MG63 (cell line): ENCODE data around the gene IL1B. TPM values are rescaled to one million over a fixed set of nuclear protein-coding genes. Genes with fewer than 3 reads are reported as not detected.
A peak's percentile ranks its signal among the peaks of the same experiment; 100 is the strongest.
"Not testable (repeated sequence)": the region's sequence is repeated elsewhere in the genome, so short reads cannot be mapped to it uniquely, and the experiment has no call there.

Source experiments
- DNase-seq: peaks from one replicate; pipeline ENCODE4 v3.0.0-alpha.2; 2020
- H3K27me3 ChIP-seq: fragments of 250-450 bp; sonication (Bioruptor Pico); 2 replicates; pipeline ENCODE4 v1.5.1; 2020; ENCODE audit warnings: mild to moderate bottlenecking, moderate library complexity
- H3K36me3 ChIP-seq: fragments of 250-450 bp; sonication (Bioruptor Pico); 2 replicates; pipeline ENCODE4 v1.5.1; 2020; ENCODE audit warnings: mild to moderate bottlenecking, moderate library complexity
- H3K4me3 ChIP-seq: fragments of 250-450 bp; sonication (Bioruptor Pico); 2 replicates; pipeline ENCODE4 v1.5.1; 2020; ENCODE audit warnings: mild to moderate bottlenecking, moderate library complexity
- H3K9me3 ChIP-seq: fragments of 250-450 bp; sonication (Bioruptor Pico); 2 replicates; pipeline ENCODE4 v1.5.1; 2020; ENCODE audit warnings: mild to moderate bottlenecking, moderate library complexity
- total RNA-seq: library from RNA; depleted of rRNA; stranded (reverse); fragments of >200 nt; shearing (Covaris generic); gene quantifications from 2 replicates; pipeline ENCODE4 v1.2.3, GENCODE V29; 2014; ENCODE audit warnings: low replicate concordance

The IL1B gene
- total RNA-seq, 1 experiment from 2014 or later, result 21.6 TPM

- Histone ChIP-seq H3K27me3 (no peaks in the 10 kb centered on the region), H3K9me3 (peaks cover 7% of the 10 kb centered on the region; the same call in 1 of the 2 replicates), H3K36me3 (no peaks in the 10 kb centered on the region), H3K4me3 (no peak overlapping the region)
- DNase-seq, result peak; percentile 16
These were observed 31.4 kb upstream of the IL1B start for GRCh38 chr2:112867701-112868631.

GRCh38 chr2:112866128-112866835, 29.7 kb upstream of the IL1B start:
- H3K36me3 ChIP-seq, result no peaks in the 10 kb centered on the region
- H3K27me3 ChIP-seq, result no peaks in the 10 kb centered on the region
- H3K9me3 ChIP-seq, result peaks cover 18% of the 10 kb centered on the region
- H3K4me3 ChIP-seq, result no peak overlapping the region
- no peak for DNase-seq

GRCh38 chr2:112864072-112864471, 27.5 kb upstream of the IL1B start:
- Histone ChIP-seq H3K4me3 (no peak overlapping the region), H3K36me3 (no peaks in the 10 kb centered on the region), H3K9me3 (peaks cover 34% of the 10 kb centered on the region), H3K27me3 (no peaks in the 10 kb centered on the region)
- no peak for DNase-seq

- DNase-seq, H3K36me3 ChIP-seq, H3K4me3 ChIP-seq, H3K27me3 ChIP-seq: not testable (repeated sequence)
- peaks cover 31% of the 10 kb centered on the region for H3K9me3 ChIP-seq
These were observed 23.0 kb upstream of the IL1B start for GRCh38 chr2:112859406-112860183.

- no peak for DNase-seq
- no peaks in the 10 kb centered on the region for H3K27me3 ChIP-seq
- H3K9me3 ChIP-seq, result no peaks in the 10 kb centered on the region
- H3K36me3 ChIP-seq, result no peaks in the 10 kb centered on the region
- H3K4me3 ChIP-seq, result no peak overlapping the region
These were observed 14.0 kb upstream of the IL1B start for GRCh38 chr2:112850588-112850987.

GRCh38 chr2:112849956-112850355, 13.4 kb upstream of the IL1B start:
- no peaks in the 10 kb centered on the region for H3K27me3 ChIP-seq
- H3K4me3 ChIP-seq, result no peak overlapping the region
- H3K9me3 ChIP-seq, result no peaks in the 10 kb centered on the region
- no peak for DNase-seq
- H3K36me3 ChIP-seq, result no peaks in the 10 kb centered on the region

GRCh38 chr2:112848833-112849232, 12.3 kb upstream of the IL1B start:
- Histone ChIP-seq H3K36me3 (no peaks in the 10 kb centered on the region), H3K9me3 (no peaks in the 10 kb centered on the region), H3K4me3 (no peak overlapping the region), H3K27me3 (no peaks in the 10 kb centered on the region)
- no peak for DNase-seq

GRCh38 chr2:112846031-112846430, 9.5 kb upstream of the IL1B start:
- Histone ChIP-seq H3K9me3 (no peaks in the 10 kb centered on the region), H3K4me3 (no peak overlapping the region), H3K27me3 (no peaks in the 10 kb centered on the region), H3K36me3 (no peaks in the 10 kb centered on the region)
- DNase-seq, result no peak

- Histone ChIP-seq H3K9me3 (no peaks in the 10 kb centered on the region), H3K36me3 (no peaks in the 10 kb centered on the region), H3K4me3 (no peak overlapping the region)
These were observed 7.3 kb upstream of the IL1B start for GRCh38 chr2:112843836-112844235.

GRCh38 chr2:112843288-112843687, 6.7 kb upstream of the IL1B start:
- Histone ChIP-seq H3K27me3 (no peaks in the 10 kb centered on the region), H3K4me3 (no peak overlapping the region), H3K36me3 (no peaks in the 10 kb centered on the region), H3K9me3 (no peaks in the 10 kb centered on the region)
- no peak for DNase-seq

More at GRCh38 chr2:112843836-112844235, 7.3 kb upstream of the IL1B start:
- no peaks in the 10 kb centered on the region for H3K27me3 ChIP-seq
- DNase-seq, result no peak

- no peaks in the 10 kb centered on the region for H3K9me3 ChIP-seq
- no peak for DNase-seq
- no peak overlapping the region for H3K4me3 ChIP-seq
- no peaks in the 10 kb centered on the region for H3K36me3 ChIP-seq
- no peaks in the 10 kb centered on the region for H3K27me3 ChIP-seq
These were observed 4.9 kb upstream of the IL1B start for GRCh38 chr2:112841295-112842044.

GRCh38 chr2:112840068-112840445, 3.5 kb upstream of the IL1B start:
- H3K36me3 ChIP-seq, result peaks cover 6% of the 10 kb centered on the region
- H3K4me3 ChIP-seq, result no peak overlapping the region
- DNase-seq, result no peak
- no peaks in the 10 kb centered on the region for H3K27me3 ChIP-seq
- no peaks in the 10 kb centered on the region for H3K9me3 ChIP-seq

GRCh38 chr2:112839407-112840067, 3.0 kb upstream of the IL1B start:
- no peak for DNase-seq
- peaks cover 9% of the 10 kb centered on the region for H3K36me3 ChIP-seq
- H3K9me3 ChIP-seq, result no peaks in the 10 kb centered on the region
- no peaks in the 10 kb centered on the region for H3K27me3 ChIP-seq
- no peak overlapping the region for H3K4me3 ChIP-seq

GRCh38 chr2:112836163-112836560, 417 bp downstream of the IL1B start:
- DNase-seq, result no peak
- Histone ChIP-seq H3K36me3 (peaks cover 41% of the 10 kb centered on the region), H3K9me3 (no peaks in the 10 kb centered on the region), H3K4me3 (peak overlapping the region; percentile 44), H3K27me3 (no peaks in the 10 kb centered on the region)

- no peaks in the 10 kb centered on the region for H3K9me3 ChIP-seq
- peak overlapping the region; percentile 44 for H3K4me3 ChIP-seq
- no peak for DNase-seq
These were observed 930 bp downstream of the IL1B start for GRCh38 chr2:112835536-112836162.

More at GRCh38 chr2:112835536-112836162, 930 bp downstream of the IL1B start:
- no peaks in the 10 kb centered on the region for H3K27me3 ChIP-seq
- H3K36me3 ChIP-seq, result peaks cover 45% of the 10 kb centered on the region
